ENCODE data around the gene TMEM33.

The TMEM33 gene

DNA sequence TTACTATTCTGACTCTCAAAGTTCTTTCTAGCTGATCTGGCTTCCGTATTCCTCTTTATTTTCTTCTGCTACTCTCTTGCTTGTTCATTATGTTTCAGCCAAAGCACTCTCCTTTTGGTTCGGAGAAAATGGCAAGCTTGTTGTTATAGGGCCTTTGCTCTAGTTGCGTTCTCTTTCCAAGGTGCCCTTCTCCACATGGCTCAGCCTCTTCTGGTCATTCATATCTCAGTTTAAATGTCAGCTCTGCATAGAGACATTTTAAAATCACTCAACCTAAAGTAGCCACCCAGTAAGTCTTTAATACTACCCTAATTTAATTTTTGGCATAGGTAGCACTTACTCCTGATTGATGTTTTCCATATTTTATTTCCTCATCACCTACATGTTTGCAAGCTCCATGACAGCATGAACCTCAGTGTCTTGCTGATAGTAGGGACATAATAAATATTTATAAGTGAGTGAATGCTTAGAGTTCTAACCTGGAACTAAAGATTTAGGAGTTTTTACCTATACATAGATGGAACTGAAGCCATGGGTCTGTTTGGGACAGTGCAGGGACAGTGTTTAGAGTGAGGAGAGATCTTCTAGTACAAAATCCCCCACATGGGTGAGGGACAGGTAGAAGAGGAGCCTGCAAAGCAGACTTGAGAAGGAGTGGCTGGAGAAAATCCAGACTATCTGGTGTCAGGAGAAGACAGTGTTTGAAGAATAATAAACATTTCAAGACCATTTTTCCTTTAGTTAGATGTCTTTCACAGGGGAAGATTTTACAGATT is 73.0 kb downstream of the TMEM33 start:
- no peak for DNase-seq

Data from left hindlimb (tissue), 1 donor.